NCI-H1417 treated with DMSO at 0.1 percent for 48 hours (cell line): ENCODE data around the gene IFFO2.

Experiments used
- DNase-seq: peaks from one replicate; lab custom pipeline; 2025; lab: John Stamatoyannopoulos, UW

Gene IFFO2

GRCh38 chr1:18936814-18937481, 19.5 kb downstream of the IFFO2 start:
- no peak for DNase-seq

GRCh38 chr1:18936471-18936813, 20.0 kb downstream of the IFFO2 start:
- DNase-seq, result no peak

- DNase-seq, result no peak
Observed at GRCh38 chr1:18934205-18935000, 22.1 kb downstream of the IFFO2 start.

- no peak for DNase-seq
Observed at GRCh38 chr1:18932879-18933278, 23.6 kb downstream of the IFFO2 start.

GRCh38 chr1:18932387-18932786, 24.1 kb downstream of the IFFO2 start:
- DNase-seq, result no peak

GRCh38 chr1:18931730-18932129, 24.7 kb downstream of the IFFO2 start:
- no peak for DNase-seq

GRCh38 chr1:18929686-18930085, 26.8 kb downstream of the IFFO2 start:
- no peak for DNase-seq

GRCh38 chr1:18928985-18929384, 27.5 kb downstream of the IFFO2 start:
- DNase-seq, result no peak

GRCh38 chr1:18928406-18928805, 28.1 kb downstream of the IFFO2 start:
- no peak for DNase-seq

GRCh38 chr1:18927654-18928272, 28.7 kb downstream of the IFFO2 start:
- no peak for DNase-seq

- DNase-seq, result no peak
Observed at GRCh38 chr1:18927082-18927653, 29.3 kb downstream of the IFFO2 start.

GRCh38 chr1:18926315-18927081, 30.0 kb downstream of the IFFO2 start:
- no peak for DNase-seq

GRCh38 chr1:18925279-18925678, 31.2 kb downstream of the IFFO2 start:
- DNase-seq, result no peak

- no peak for DNase-seq
Observed at GRCh38 chr1:18924221-18924691, 32.2 kb downstream of the IFFO2 start.

GRCh38 chr1:18923756-18924211, 32.7 kb downstream of the IFFO2 start:
- no peak for DNase-seq

GRCh38 chr1:18922848-18923755, 33.4 kb downstream of the IFFO2 start:
- DNase-seq, result no peak

GRCh38 chr1:18922319-18922726, 34.2 kb downstream of the IFFO2 start:
- no peak for DNase-seq

GRCh38 chr1:18921516-18922251, 34.8 kb downstream of the IFFO2 start:
- DNase-seq, result no peak

GRCh38 chr1:18920931-18921330, 35.5 kb downstream of the IFFO2 start:
- no peak for DNase-seq

GRCh38 chr1:18919956-18920355, 36.5 kb downstream of the IFFO2 start:
- no peak for DNase-seq
